HCT116 (cell line): ENCODE data around the gene INMT. TPM values are rescaled to one million over a fixed set of nuclear protein-coding genes. Genes with fewer than 3 reads are reported as not detected.

Experiments
- ATAC-seq: fragments of 200-7000 bp; cut with Tn5 transposase; 2 replicates; pipeline ENCODE4 v1.9.1; 2020; ENCODE audit warnings: mild to moderate bottlenecking, moderate library complexity
- BruUV-seq: library from RNA; stranded (reverse); fragments of 400-500 nt; replicated peaks from 2 replicates; lab custom pipeline; 2021; lab: Mats Ljungman, UMichigan
- CTCF ChIA-PET: fragments of 300-600 bp; sonication (Branson Sonifier 250); formaldehyde crosslinking; loops from one replicate; lab custom pipeline; 2021; ENCODE audit warnings: antibody characterized with exemption; lab: Charles Lee
- POLR2A ChIA-PET: fragments of 300-600, 350-600 bp; sonication (Branson Sonifier 250); formaldehyde crosslinking; loops from one replicate; lab custom pipeline; 2021; ENCODE audit warnings: antibody characterized with exemption; lab: Charles Lee
- RAD21 ChIA-PET, 2 experiments: fragments of 300-600 bp; sonication (Branson Sonifier 250); formaldehyde crosslinking; loops; one replicate each; lab custom pipeline; 2023; ENCODE audit warnings: low total read pairs in 2 of 2; ENCODE audit not compliant: uncharacterized antibody in 2 of 2, unreplicated experiment in 2 of 2, low non-redundant PET in 1 of 2; lab: Charles Lee
- DNase-seq: peaks from one replicate; pipeline ENCODE4 v3.0.0-alpha.2; 2010; ENCODE audit warnings: low read depth, low spot score
- H2AFZ ChIP-seq: fragments of 200-600 bp; shearing (Covaris generic), sonication (generic); 2 replicates; pipeline ENCODE4 v1.6.1; 2017; ENCODE audit warnings: low read depth, mixed run types, mixed read lengths, antibody characterized with exemption, low read length; ENCODE audit not compliant: poor library complexity, severe bottlenecking
- H3K27ac ChIP-seq: 2 replicates; pipeline ENCODE4 v1.5.1; 2012; ENCODE audit warnings: low read depth, low read length
- H3K27me3 ChIP-seq: fragments of 200-600 bp; sonication (generic); 2 replicates; pipeline ENCODE4 v1.6.1; 2016; ENCODE audit warnings: mixed run types, low read length, mixed read lengths; ENCODE audit not compliant: insufficient read depth
- H3K36me3 ChIP-seq, 2 experiments: fragments of 200-500 bp in 1 of 2; fragments of 200-600 bp in 1 of 2; sonication (Bioruptor generic) in 1 of 2; sonication (generic) in 1 of 2; 2 replicates each; pipeline versions ENCODE4 v1.5.1 to v1.6.1; 2014 to 2016; ENCODE audit warnings: low read length in 2 of 2, inconsistent platforms in 1 of 2, mixed read lengths in 1 of 2, mixed run types in 1 of 2; ENCODE audit not compliant: insufficient read depth in 2 of 2, control insufficient read depth in 1 of 2
- H3K4me1 ChIP-seq, 2 experiments: fragments of 200-600 bp in 1 of 2; sonication (generic) in 1 of 2; 2 replicates each; pipeline versions ENCODE4 v1.5.1 to v1.6.1; 2012 to 2017; ENCODE audit warnings: low read length in 2 of 2, inconsistent platforms in 1 of 2, mild to moderate bottlenecking in 1 of 2, mixed read lengths in 1 of 2, mixed run types in 1 of 2, moderate library complexity in 1 of 2; ENCODE audit not compliant: insufficient read depth in 2 of 2, control insufficient read depth in 1 of 2
- H3K4me2 ChIP-seq: fragments of 200-600 bp; sonication (generic); 2 replicates; pipeline ENCODE4 v1.6.1; 2017; ENCODE audit warnings: mixed run types, low read length, mixed read lengths
- H3K4me3 ChIP-seq, 2 experiments: fragments of 200-600 bp in 1 of 2; sonication (generic) in 1 of 2; replicated peaks in 1 of 2; 2 replicates each; pipeline ENCODE4 v1.5.1; 2011 to 2016; ENCODE audit warnings: low read length in 2 of 2, control low read depth in 1 of 2, low read depth in 1 of 2, mild to moderate bottlenecking in 1 of 2, mixed read lengths in 1 of 2, mixed run types in 1 of 2
- H3K79me2 ChIP-seq: fragments of 200-600 bp; sonication (generic); 2 replicates; pipeline ENCODE4 v1.6.1; 2017; ENCODE audit warnings: mild to moderate bottlenecking, mixed run types, low read length, moderate library complexity, mixed read lengths; ENCODE audit not compliant: insufficient read depth
- H3K9ac ChIP-seq: fragments of 200-600 bp; sonication (generic); 2 replicates; pipeline ENCODE4 v1.6.1; 2016; ENCODE audit warnings: low read length, mixed read lengths
- H3K9me2 ChIP-seq: fragments of 200-600 bp; sonication (generic), shearing (Covaris generic); 2 replicates; pipeline ENCODE4 v1.6.1; 2017; ENCODE audit warnings: mixed run types, mild to moderate bottlenecking, moderate library complexity; ENCODE audit not compliant: insufficient read depth
- H3K9me3 ChIP-seq, 2 experiments: fragments of 200-500 bp in 1 of 2; fragments of 200-600 bp in 1 of 2; sonication (Bioruptor generic) in 1 of 2; sonication (generic) in 1 of 2; 2 replicates each; pipeline ENCODE4 v1.6.1; 2014 to 2017; ENCODE audit warnings: low read length in 2 of 2, mixed read lengths in 2 of 2, inconsistent platforms in 1 of 2, low read depth in 1 of 2, mild to moderate bottlenecking in 1 of 2, mixed run types in 1 of 2, moderate library complexity in 1 of 2; ENCODE audit not compliant: control insufficient read depth in 1 of 2, insufficient read depth in 1 of 2
- H4K20me1 ChIP-seq: fragments of 200-600 bp; sonication (generic), shearing (Covaris generic); 2 replicates; pipeline ENCODE4 v1.6.1; 2017; ENCODE audit warnings: mixed run types, mild to moderate bottlenecking, moderate library complexity; ENCODE audit not compliant: insufficient read depth
- CBX3 ChIP-seq: IDR thresholded peaks from 2 replicates; pipeline ENCODE4 v1.6.1; 2012; ENCODE audit warnings: low read depth
- CEBPB ChIP-seq: IDR thresholded peaks from 2 replicates; pipeline ENCODE4 v1.6.1; 2012; ENCODE audit warnings: low read depth
- CTCF ChIP-seq, 3 experiments: fragments of 200-600 bp in 1 of 3; sonication (generic) in 1 of 3; IDR thresholded peaks in 2 of 3; conservative IDR thresholded peaks in 1 of 3; 2 replicates each; pipeline ENCODE4 v1.5.1; 2012 to 2017; ENCODE audit warnings: low read depth in 2 of 3, low read length in 2 of 3, antibody characterized with exemption in 1 of 3, borderline replicate concordance in 1 of 3, control low read depth in 1 of 3, mild to moderate bottlenecking in 1 of 3, mixed read lengths in 1 of 3, mixed run types in 1 of 3, moderate library complexity in 1 of 3; ENCODE audit not compliant: insufficient read depth in 1 of 3
- EGR1 ChIP-seq: IDR thresholded peaks from 2 replicates; pipeline ENCODE4 v1.6.1; 2012; ENCODE audit warnings: low read depth
- ELF1 ChIP-seq: IDR thresholded peaks from 2 replicates; pipeline ENCODE4 v1.6.1; 2012; ENCODE audit warnings: low read depth, borderline replicate concordance
- EZH2 ChIP-seq: fragments of 200-600 bp; sonication (generic); IDR thresholded peaks from 2 replicates; pipeline ENCODE4 v1.6.1; 2017; ENCODE audit warnings: antibody characterized with exemption, mixed run types
- EZH2phosphoT487 ChIP-seq: fragments of 200-600 bp; IDR thresholded peaks from 2 replicates; pipeline ENCODE4 v1.6.1; 2018; ENCODE audit warnings: antibody characterized with exemption, borderline replicate concordance
- FOSL1 ChIP-seq: IDR thresholded peaks from 2 replicates; pipeline ENCODE4 v1.6.1; 2012; ENCODE audit warnings: low read depth
- JUND ChIP-seq: IDR thresholded peaks from 2 replicates; pipeline ENCODE4 v1.6.1; 2012
- MAX ChIP-seq: IDR thresholded peaks from 2 replicates; pipeline ENCODE4 v1.6.1; 2012
- POLR2AphosphoS5 ChIP-seq: IDR thresholded peaks from 2 replicates; pipeline ENCODE4 v1.6.1; 2011; ENCODE audit warnings: mild to moderate bottlenecking, low read depth, low read length, moderate library complexity
- RAD21 ChIP-seq: IDR thresholded peaks from 2 replicates; pipeline ENCODE4 v1.6.1; 2012; ENCODE audit warnings: low read depth, mild to moderate bottlenecking
- REST ChIP-seq: IDR thresholded peaks from 2 replicates; pipeline ENCODE4 v1.6.1; 2012; ENCODE audit warnings: low read depth
- SP1 ChIP-seq: IDR thresholded peaks from 2 replicates; pipeline ENCODE4 v1.6.1; 2012; ENCODE audit warnings: low read depth
- SRF ChIP-seq: IDR thresholded peaks from 2 replicates; pipeline ENCODE4 v1.6.1; 2012; ENCODE audit warnings: low read depth
- YY1 ChIP-seq: IDR thresholded peaks from 2 replicates; pipeline ENCODE4 v1.6.1; 2011; ENCODE audit warnings: low read length, low read depth, moderate library complexity, mild to moderate bottlenecking; ENCODE audit not compliant: insufficient replicate concordance; ENCODE audit errors: extremely low read depth
- ZFX ChIP-seq: fragments of 450-650 bp; IDR thresholded peaks from 2 replicates; pipeline ENCODE4 v1.6.1; 2017
- ZNF274 ChIP-seq: fragments of 200-500 bp; sonication (Bioruptor generic); IDR thresholded peaks from 2 replicates; pipeline ENCODE4 v1.6.1; 2014; ENCODE audit warnings: mild to moderate bottlenecking, low read depth, low read length, inconsistent platforms
- intact Hi-C: fragments of 100-400 bp; cut with micrococcal nuclease; formaldehyde crosslinking; loops from 2 replicates; pipeline ENCODE4 v1.10.0; 2022
- total RNA-seq: library from RNA; stranded (reverse); gene quantifications from one replicate; pipeline ENCODE4 v1.2.1, GENCODE V29; 2021; ENCODE audit not compliant: unreplicated experiment
- TF ChIP-seq, protein P1 (sequence below): IDR thresholded peaks from 2 replicates; pipeline ENCODE4 v1.6.1; 2012
- TF ChIP-seq, protein P2 (sequence below): IDR thresholded peaks from 2 replicates; pipeline ENCODE4 v1.6.1; 2011; ENCODE audit warnings: mild to moderate bottlenecking, low read length, moderate library complexity; ENCODE audit not compliant: insufficient replicate concordance; ENCODE audit errors: extremely low read depth

INMT gene
- total RNA-seq, 1 experiment from 2014 or later = 0.32 TPM

GRCh38 chr7:30706908-30707307, 45.0 kb upstream of the INMT start:
- Histone ChIP-seq H2AFZ (no peak overlapping the region), H3K79me2 (no peaks in the 10 kb centered on the region), H3K4me2 (no peak overlapping the region), H3K9me2 (no peaks in the 10 kb centered on the region), H3K27ac (no peak overlapping the region), H3K4me1 (no peaks in the 10 kb centered on the region), H3K9ac (no peak overlapping the region), H4K20me1 (no peaks in the 10 kb centered on the region), H3K27me3 (peaks cover under 1% of the 10 kb centered on the region; the same call in 1 of the 2 replicates), H3K4me3 (no peak overlapping the region), H3K36me3 (no peaks in the 10 kb centered on the region), H3K9me3 (no peaks in the 10 kb centered on the region)
- no peak for DNase-seq
- CTCF ChIA-PET = no interaction called here
- POLR2A ChIA-PET = no interaction called here
- RAD21 ChIA-PET = no interaction called here
- BruUV-seq = no TSS peak
- no peak for TF ChIP-seq ZNF274
- TF ChIP-seq POLR2AphosphoS5 = no peak
- no peak for TF ChIP-seq FOSL1
- no peak for TF ChIP-seq EGR1
- TF ChIP-seq, protein P1, sequence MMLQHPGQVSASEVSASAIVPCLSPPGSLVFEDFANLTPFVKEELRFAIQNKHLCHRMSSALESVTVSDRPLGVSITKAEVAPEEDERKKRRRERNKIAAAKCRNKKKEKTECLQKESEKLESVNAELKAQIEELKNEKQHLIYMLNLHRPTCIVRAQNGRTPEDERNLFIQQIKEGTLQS = no peak
- no peak for TF ChIP-seq SP1
- no peak for TF ChIP-seq CTCF (IDR thresholded peaks at IDR 0.05 in 2 of 3, conservative IDR thresholded peaks at IDR 0.05 in 1 of 3; ENCODE audit: borderline replicate concordance in 1 of 3, insufficient read depth in 1 of 3, low read depth in 2 of 3, low read length in 2 of 3)
- TF ChIP-seq EZH2 = no peak
- no peak for TF ChIP-seq EZH2phosphoT487
- no peak for TF ChIP-seq MAX
- TF ChIP-seq CBX3 = no peak
- TF ChIP-seq, protein P2, sequence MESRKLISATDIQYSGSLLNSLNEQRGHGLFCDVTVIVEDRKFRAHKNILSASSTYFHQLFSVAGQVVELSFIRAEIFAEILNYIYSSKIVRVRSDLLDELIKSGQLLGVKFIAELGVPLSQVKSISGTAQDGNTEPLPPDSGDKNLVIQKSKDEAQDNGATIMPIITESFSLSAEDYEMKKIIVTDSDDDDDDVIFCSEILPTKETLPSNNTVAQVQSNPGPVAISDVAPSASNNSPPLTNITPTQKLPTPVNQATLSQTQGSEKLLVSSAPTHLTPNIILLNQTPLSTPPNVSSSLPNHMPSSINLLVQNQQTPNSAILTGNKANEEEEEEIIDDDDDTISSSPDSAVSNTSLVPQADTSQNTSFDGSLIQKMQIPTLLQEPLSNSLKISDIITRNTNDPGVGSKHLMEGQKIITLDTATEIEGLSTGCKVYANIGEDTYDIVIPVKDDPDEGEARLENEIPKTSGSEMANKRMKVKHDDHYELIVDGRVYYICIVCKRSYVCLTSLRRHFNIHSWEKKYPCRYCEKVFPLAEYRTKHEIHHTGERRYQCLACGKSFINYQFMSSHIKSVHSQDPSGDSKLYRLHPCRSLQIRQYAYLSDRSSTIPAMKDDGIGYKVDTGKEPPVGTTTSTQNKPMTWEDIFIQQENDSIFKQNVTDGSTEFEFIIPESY = no peak
- no peak for TF ChIP-seq SRF
- TF ChIP-seq RAD21 = no peak
- TF ChIP-seq ZFX = no peak
- no peak for TF ChIP-seq JUND
- no peak for TF ChIP-seq CEBPB
- TF ChIP-seq REST = no peak
- TF ChIP-seq YY1 = no peak
- TF ChIP-seq ELF1 = no peak
- intact Hi-C loops = no loop called here
- ATAC-seq = no peak
